Esophagus muscularis mucosa (tissue), 4 donors: ENCODE measurements around the gene KRT86. TPM values are rescaled to one million over a fixed set of nuclear protein-coding genes. Genes with fewer than 3 reads are reported as not detected.

Source experiments
- DNase-seq: peaks from one replicate; pipeline ENCODE4 v3.0.0-alpha.2; 2017; ENCODE audit errors: extremely low spot score
- H3K27ac ChIP-seq, 4 donors: fragments of 200-600 bp; sonication (generic); replicated peaks in 1 of 4; 1 replicate in 3 of 4; 2 replicates in 1 of 4; pipeline ENCODE4 v1.5.1; 2016 to 2019; ENCODE audit warnings: mild to moderate bottlenecking in 1 of 4
- H3K27me3 ChIP-seq, 4 donors: fragments of 200-600 bp; sonication (generic); one replicate each; pipeline versions ENCODE4 v1.5.1 to v1.6.0; 2016 to 2019
- H3K36me3 ChIP-seq, 4 donors: fragments of 200-600 bp; sonication (generic); one replicate each; pipeline ENCODE4 v1.5.1; 2016 to 2019
- H3K4me1 ChIP-seq, 4 donors: fragments of 200-600 bp; sonication (generic); one replicate each; pipeline ENCODE4 v1.5.1; 2016 to 2019
- H3K4me3 ChIP-seq, 4 donors: fragments of 200-600 bp; sonication (generic); 1 replicate in 2 of 4; 2 replicates in 2 of 4; pipeline ENCODE4 v1.5.1; 2016 to 2019; ENCODE audit warnings: mild to moderate bottlenecking in 4 of 4, moderate library complexity in 1 of 4
- H3K9me3 ChIP-seq, 4 donors: fragments of 200-600 bp; sonication (generic); 1 replicate in 3 of 4; 2 replicates in 1 of 4; pipeline ENCODE4 v1.5.1; 2016 to 2019
- EP300 ChIP-seq: sonication (generic); formaldehyde crosslinking; IDR thresholded peaks from one replicate; pipeline ENCODE4 v1.6.1; 2017; ENCODE audit warnings: antibody characterized with exemption
- POLR2A ChIP-seq: fragments of 450-650 bp; IDR thresholded peaks from one replicate; pipeline ENCODE4 v1.6.1; 2017; ENCODE audit warnings: antibody characterized with exemption, moderate library complexity, mild to moderate bottlenecking, low read depth
- POLR2AphosphoS5 ChIP-seq, 2 donors: sonication (generic); formaldehyde crosslinking; IDR thresholded peaks; one replicate each; pipeline ENCODE4 v1.6.1; 2017; ENCODE audit warnings: antibody characterized with exemption in 2 of 2
- WGBS: methylation state at CpG from one replicate; pipeline ENCODE4 v1.1.5; 2018; 5-methylcytosine and 5-hydroxymethylcytosine counted together
- intact Hi-C: fragments of 100-400 bp; cut with DNase I; formaldehyde crosslinking; loops from one replicate; pipeline ENCODE4 v1.15.1; 2023
- total RNA-seq, 4 donors: library from RNA; depleted of rRNA; stranded (reverse); fragments of >200 nt; gene quantifications; one replicate each; pipeline versions ENCODE4 v1.1.0 to v1.2.1, GENCODE V29; 2016
- TF ChIP-seq, protein P1 (sequence below), 3 experiments: fragments of 200-600 bp in 2 of 3; fragments of 450-650 bp in 1 of 3; sonication (generic) in 2 of 3; IDR thresholded peaks; one replicate each; pipeline ENCODE4 v1.5.1; 2017 to 2019; ENCODE audit warnings: antibody characterized with exemption in 3 of 3, mild to moderate bottlenecking in 2 of 3, moderate library complexity in 1 of 3

KRT86 gene
- total RNA-seq, 4 donors from 2014 or later, result 0.29 to 0.33 TPM; not detected in 2

DNA sequence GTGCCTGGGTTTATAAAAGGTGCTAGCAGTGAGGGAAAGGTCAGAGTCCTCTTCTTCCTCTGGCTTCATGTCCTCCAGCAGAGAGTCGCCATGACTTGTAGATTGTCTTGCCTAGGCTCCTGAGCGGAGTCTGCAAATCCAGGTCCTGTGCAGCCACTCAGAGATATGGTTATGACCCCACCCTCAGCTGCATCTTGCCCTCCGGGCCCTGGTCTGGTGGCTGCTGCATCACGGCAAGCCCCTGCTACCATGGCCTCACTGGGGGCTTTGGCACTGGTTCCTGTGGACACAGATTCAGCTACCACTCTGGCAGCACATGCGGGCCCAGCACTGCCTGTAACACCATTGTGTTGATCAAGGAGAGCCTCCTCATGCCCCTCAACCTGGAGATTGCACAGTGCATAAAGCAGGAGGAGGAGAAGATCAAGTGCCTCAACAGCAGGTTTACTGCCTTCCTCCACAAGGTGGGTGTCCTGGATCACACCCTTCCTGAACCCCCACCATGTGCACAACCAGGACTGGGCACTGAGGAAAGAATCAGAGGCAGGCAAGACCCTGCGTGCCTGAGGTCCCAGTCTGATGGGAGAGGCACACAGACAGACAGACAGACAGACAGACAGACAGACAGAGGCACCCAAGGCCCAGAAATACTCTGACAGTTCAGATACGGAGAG, 10.5 kb upstream of the KRT86 start:
- intact Hi-C loops, result no loop called here
- H3K36me3 ChIP-seq, result no peaks in the 10 kb centered on the region
- peaks cover 0 to 8% (median 4%) of the 10 kb centered on the region in 4 donors for H3K27me3 ChIP-seq
- no peak overlapping the region for H3K27ac ChIP-seq
- H3K4me1 ChIP-seq, result peaks cover 0 to 3% (median 0%) of the 10 kb centered on the region in 4 donors
- no peak overlapping the region for H3K4me3 ChIP-seq
- 91% methylated on average over 7 of the region's 7 CpGs for WGBS
- DNase-seq, result no peak
- H3K9me3 ChIP-seq, result no peaks in the 10 kb centered on the region
- TF ChIP-seq POLR2A (no peak), POLR2AphosphoS5 (IDR thresholded peaks at IDR 0.05) (no peak), EP300 (no peak)
- TF ChIP-seq, protein P1, sequence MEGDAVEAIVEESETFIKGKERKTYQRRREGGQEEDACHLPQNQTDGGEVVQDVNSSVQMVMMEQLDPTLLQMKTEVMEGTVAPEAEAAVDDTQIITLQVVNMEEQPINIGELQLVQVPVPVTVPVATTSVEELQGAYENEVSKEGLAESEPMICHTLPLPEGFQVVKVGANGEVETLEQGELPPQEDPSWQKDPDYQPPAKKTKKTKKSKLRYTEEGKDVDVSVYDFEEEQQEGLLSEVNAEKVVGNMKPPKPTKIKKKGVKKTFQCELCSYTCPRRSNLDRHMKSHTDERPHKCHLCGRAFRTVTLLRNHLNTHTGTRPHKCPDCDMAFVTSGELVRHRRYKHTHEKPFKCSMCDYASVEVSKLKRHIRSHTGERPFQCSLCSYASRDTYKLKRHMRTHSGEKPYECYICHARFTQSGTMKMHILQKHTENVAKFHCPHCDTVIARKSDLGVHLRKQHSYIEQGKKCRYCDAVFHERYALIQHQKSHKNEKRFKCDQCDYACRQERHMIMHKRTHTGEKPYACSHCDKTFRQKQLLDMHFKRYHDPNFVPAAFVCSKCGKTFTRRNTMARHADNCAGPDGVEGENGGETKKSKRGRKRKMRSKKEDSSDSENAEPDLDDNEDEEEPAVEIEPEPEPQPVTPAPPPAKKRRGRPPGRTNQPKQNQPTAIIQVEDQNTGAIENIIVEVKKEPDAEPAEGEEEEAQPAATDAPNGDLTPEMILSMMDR (IDR thresholded peaks at IDR 0.05), result no peak

DNA sequence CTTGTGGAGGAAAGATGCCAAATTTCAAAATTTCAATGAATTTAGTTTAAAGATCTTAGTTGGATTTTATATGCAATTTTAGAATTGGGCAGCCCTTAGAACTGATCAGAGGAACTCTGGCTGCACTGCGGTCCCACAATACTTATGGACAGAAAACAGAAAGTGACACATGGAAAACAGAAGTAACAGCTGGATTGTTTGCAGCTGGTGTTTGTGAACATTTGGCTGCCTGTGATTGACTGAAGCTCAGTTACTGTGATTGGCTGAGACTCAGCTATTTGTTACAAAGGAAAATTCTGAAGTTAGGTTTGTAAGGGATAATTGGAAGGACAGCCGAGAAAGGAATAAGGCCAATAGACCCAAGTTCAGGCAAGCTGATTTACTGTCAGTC, 10.0 kb upstream of the KRT86 start:
- no peak overlapping the region for H3K4me3 ChIP-seq
- no peaks in the 10 kb centered on the region for H3K9me3 ChIP-seq
- H3K27me3 ChIP-seq, result peaks cover 0 to 2% (median under 1%) of the 10 kb centered on the region in 4 donors
- intact Hi-C loops, result no loop called here
- TF ChIP-seq, protein P1 (IDR thresholded peaks at IDR 0.05), result no peak
- TF ChIP-seq POLR2A, result no peak
- no peak for TF ChIP-seq POLR2AphosphoS5 (IDR thresholded peaks at IDR 0.05)
- no peak for TF ChIP-seq EP300
- WGBS, result 63% methylated on average over 2 of the region's 2 CpGs
- H3K27ac ChIP-seq, result no peak overlapping the region
- H3K4me1 ChIP-seq, result peaks cover 0 to 3% (median 0%) of the 10 kb centered on the region in 4 donors
- no peaks in the 10 kb centered on the region for H3K36me3 ChIP-seq
- no peak for DNase-seq

DNA sequence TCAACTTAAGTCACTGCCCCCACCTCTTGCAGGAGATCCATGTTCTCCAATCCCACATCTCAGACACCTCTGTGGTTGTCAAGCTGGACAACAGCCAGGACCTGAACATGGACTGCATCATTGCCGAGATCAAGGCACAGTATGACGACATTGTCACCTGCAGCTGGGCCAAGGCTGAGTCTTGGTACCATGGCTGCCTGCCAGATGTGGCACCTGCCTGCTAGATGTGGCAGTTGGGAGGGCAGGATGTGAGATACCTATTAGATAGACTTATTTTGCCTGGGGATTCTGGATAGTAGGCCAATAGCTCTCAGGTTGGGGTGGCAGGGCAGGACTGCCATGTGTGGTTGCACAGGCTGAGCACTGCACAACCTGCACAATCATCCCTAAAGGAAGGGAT, 7.9 kb upstream of the KRT86 start:
- Histone ChIP-seq H3K9me3 (no peaks in the 10 kb centered on the region), H3K27ac (no peak overlapping the region), H3K4me3 (no peak overlapping the region), H3K27me3 (peaks cover 0 to 6% (median 0%) of the 10 kb centered on the region in 4 donors), H3K36me3 (no peaks in the 10 kb centered on the region), H3K4me1 (peaks cover 0 to 3% (median 0%) of the 10 kb centered on the region in 4 donors)
- TF ChIP-seq POLR2AphosphoS5 (IDR thresholded peaks at IDR 0.05) (no peak), EP300 (no peak), POLR2A (no peak)
- TF ChIP-seq, protein P1 (IDR thresholded peaks at IDR 0.05), result no peak
- DNase-seq, result no peak
- 93% methylated on average over 2 of the region's 2 CpGs for WGBS
- intact Hi-C loops, result no loop called here

- Histone ChIP-seq H3K27me3 (peaks cover 0 to 6% (median 0%) of the 10 kb centered on the region in 4 donors), H3K4me1 (peaks cover 0 to 3% (median 0%) of the 10 kb centered on the region in 4 donors), H3K9me3 (no peaks in the 10 kb centered on the region), H3K27ac (no peak overlapping the region), H3K4me3 (no peak overlapping the region), H3K36me3 (no peaks in the 10 kb centered on the region)
- intact Hi-C loops, result no loop called here
- TF ChIP-seq EP300 (no peak), POLR2AphosphoS5 (IDR thresholded peaks at IDR 0.05) (no peak), POLR2A (no peak)
- TF ChIP-seq, protein P1 (IDR thresholded peaks at IDR 0.05), result no peak
- WGBS, result 90% methylated on average over 3 of the region's 3 CpGs
- DNase-seq, result no peak
Observed at GRCh38 chr12:52267266-52267665, 7.2 kb upstream of the KRT86 start.
